HEK293 (cell line): ENCODE results near the gene CYB5R2.

ENCODE experiments used
- TSHZ1 ChIP-seq: fragments of 450-650 bp; formaldehyde crosslinking; IDR thresholded peaks from 2 replicates; pipeline ENCODE4 v1.5.1; 2016; ENCODE audit warnings: missing biosample characterization, missing genetic modification characterization, borderline replicate concordance
- ZFP37 ChIP-seq: fragments of 450-650 bp; formaldehyde crosslinking; IDR thresholded peaks from 2 replicates; pipeline ENCODE4 v1.5.1; 2016; ENCODE audit warnings: missing biosample characterization, missing genetic modification characterization
- ZNF600 ChIP-seq: fragments of 450-650 bp; formaldehyde crosslinking; IDR thresholded peaks from 2 replicates; pipeline ENCODE4 v1.5.1; 2016; ENCODE audit warnings: missing biosample characterization, missing genetic modification characterization
- ZNF677 ChIP-seq: fragments of 450-650 bp; IDR thresholded peaks from 2 replicates; pipeline ENCODE4 v1.5.0; 2018; ENCODE audit warnings: missing biosample characterization, mild to moderate bottlenecking, missing genetic modification characterization, moderate library complexity

DNA sequence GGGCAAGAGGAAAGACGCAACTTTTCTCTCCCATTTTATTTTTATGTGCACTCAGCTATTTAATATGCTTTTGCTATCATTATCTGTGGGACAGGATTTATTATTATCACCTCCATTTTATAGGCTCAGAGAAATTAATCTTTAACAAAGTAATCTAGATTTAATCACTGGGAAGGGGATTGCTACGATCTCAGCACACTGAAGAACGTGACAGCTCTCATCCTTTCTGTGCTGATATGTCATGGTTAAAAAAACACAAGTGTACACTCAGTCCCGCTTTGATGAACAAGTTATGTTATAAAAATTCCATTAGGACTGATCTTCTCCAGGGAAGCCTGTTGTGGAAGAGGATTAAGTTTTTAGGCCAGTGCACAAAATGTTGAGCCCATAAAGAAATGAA is 37.6 kb downstream of the CYB5R2 start:
- no peak for TF ChIP-seq TSHZ1 (tag by site-specific recombination)
- TF ChIP-seq ZNF677 = no peak
- no peak for TF ChIP-seq ZNF600 (tag by site-specific recombination)
- no peak for TF ChIP-seq ZFP37 (tag by site-specific recombination)
